Muscle layer of colon (tissue), 2 donors: ENCODE data around the gene THG1L.

Experiments
- H3K27ac ChIP-seq: one replicate; pipeline ENCODE4 v1.7.0; 2013; ENCODE audit warnings: low read depth, mild to moderate bottlenecking, low read length, moderate library complexity
- H3K27me3 ChIP-seq, 2 donors: one replicate each; pipeline ENCODE4 v1.7.0; 2013; ENCODE audit warnings: low read length in 2 of 2, mild to moderate bottlenecking in 2 of 2; ENCODE audit not compliant: insufficient read depth in 2 of 2, control insufficient read depth in 1 of 2
- H3K36me3 ChIP-seq: one replicate; pipeline ENCODE4 v1.7.0; 2013; ENCODE audit warnings: mild to moderate bottlenecking, low read length; ENCODE audit not compliant: insufficient read depth
- H3K4me1 ChIP-seq: one replicate; pipeline ENCODE4 v1.7.0; 2013; ENCODE audit warnings: mild to moderate bottlenecking, low read length; ENCODE audit not compliant: insufficient read depth
- H3K4me3 ChIP-seq, 2 donors: one replicate each; pipeline ENCODE4 v1.7.0; 2013; ENCODE audit warnings: low read length in 2 of 2, low read depth in 1 of 2, mild to moderate bottlenecking in 1 of 2, moderate library complexity in 1 of 2
- H3K9ac ChIP-seq: one replicate; pipeline ENCODE4 v1.7.0; 2013; ENCODE audit warnings: low read length
- H3K9me3 ChIP-seq: one replicate; pipeline ENCODE4 v1.7.0; 2013; ENCODE audit warnings: mild to moderate bottlenecking, low read length
- donor health status: abdominal sarcoma.
- donor health status: Adenocarcinoma of cecum.

The THG1L gene

GRCh38 chr5:157764531-157764930 is 33.3 kb downstream of the THG1L start:
- Histone ChIP-seq H3K27me3 (no peaks in the 10 kb centered on the region), H3K9me3 (no peaks in the 10 kb centered on the region), H3K4me3 (no peak overlapping the region), H3K9ac (no peak overlapping the region), H3K27ac (no peak overlapping the region), H3K36me3 (no peaks in the 10 kb centered on the region), H3K4me1 (no peaks in the 10 kb centered on the region)

- no peaks in the 10 kb centered on the region for H3K36me3 ChIP-seq
- H3K9ac ChIP-seq, result no peak overlapping the region
- no peak overlapping the region for H3K4me3 ChIP-seq
- no peaks in the 10 kb centered on the region for H3K9me3 ChIP-seq
- no peak overlapping the region for H3K27ac ChIP-seq
- no peaks in the 10 kb centered on the region for H3K4me1 ChIP-seq
- H3K27me3 ChIP-seq, result no peaks in the 10 kb centered on the region
Measured at GRCh38 chr5:157766442-157766841, 35.2 kb downstream of the THG1L start.

GRCh38 chr5:157766902-157767301 is 35.7 kb downstream of the THG1L start:
- H3K36me3 ChIP-seq, result no peaks in the 10 kb centered on the region
- no peaks in the 10 kb centered on the region for H3K27me3 ChIP-seq
- no peak overlapping the region for H3K9ac ChIP-seq
- no peak overlapping the region for H3K4me3 ChIP-seq
- no peak overlapping the region for H3K27ac ChIP-seq
- no peaks in the 10 kb centered on the region for H3K4me1 ChIP-seq
- H3K9me3 ChIP-seq, result no peaks in the 10 kb centered on the region

GRCh38 chr5:157767689-157768088 is 36.5 kb downstream of the THG1L start:
- Histone ChIP-seq H3K36me3 (no peaks in the 10 kb centered on the region), H3K4me1 (no peaks in the 10 kb centered on the region), H3K9me3 (no peaks in the 10 kb centered on the region), H3K9ac (no peak overlapping the region), H3K27me3 (no peaks in the 10 kb centered on the region), H3K27ac (no peak overlapping the region), H3K4me3 (no peak overlapping the region)

GRCh38 chr5:157770665-157771064 is 39.4 kb downstream of the THG1L start:
- no peaks in the 10 kb centered on the region for H3K4me1 ChIP-seq
- no peaks in the 10 kb centered on the region for H3K9me3 ChIP-seq
- H3K27me3 ChIP-seq, result no peaks in the 10 kb centered on the region
- H3K9ac ChIP-seq, result no peak overlapping the region
- no peaks in the 10 kb centered on the region for H3K36me3 ChIP-seq
- H3K4me3 ChIP-seq, result no peak overlapping the region
- H3K27ac ChIP-seq, result no peak overlapping the region

- Histone ChIP-seq H3K36me3 (no peaks in the 10 kb centered on the region), H3K9me3 (no peaks in the 10 kb centered on the region), H3K27me3 (no peaks in the 10 kb centered on the region), H3K9ac (no peak overlapping the region), H3K4me1 (no peaks in the 10 kb centered on the region), H3K4me3 (no peak overlapping the region), H3K27ac (no peak overlapping the region)
Measured at GRCh38 chr5:157772127-157772526, 40.9 kb downstream of the THG1L start.

GRCh38 chr5:157778121-157778805 is 47.0 kb downstream of the THG1L start:
- Histone ChIP-seq H3K9ac (no peak overlapping the region), H3K36me3 (no peaks in the 10 kb centered on the region), H3K27me3 (no peaks in the 10 kb centered on the region), H3K4me3 (no peak overlapping the region), H3K4me1 (no peaks in the 10 kb centered on the region), H3K27ac (no peak overlapping the region), H3K9me3 (no peaks in the 10 kb centered on the region)

GRCh38 chr5:157779221-157779620 is 48.0 kb downstream of the THG1L start:
- H3K27ac ChIP-seq, result no peak overlapping the region
- no peaks in the 10 kb centered on the region for H3K9me3 ChIP-seq
- H3K4me3 ChIP-seq, result no peak overlapping the region
- no peaks in the 10 kb centered on the region for H3K27me3 ChIP-seq
- H3K4me1 ChIP-seq, result no peaks in the 10 kb centered on the region
- H3K36me3 ChIP-seq, result peaks cover 1% of the 10 kb centered on the region
- H3K9ac ChIP-seq, result no peak overlapping the region

- Histone ChIP-seq H3K4me3 (no peak overlapping the region), H3K4me1 (no peaks in the 10 kb centered on the region), H3K36me3 (peaks cover 23% of the 10 kb centered on the region), H3K27me3 (no peaks in the 10 kb centered on the region), H3K9me3 (no peaks in the 10 kb centered on the region), H3K27ac (no peak overlapping the region), H3K9ac (no peak overlapping the region)
Measured at GRCh38 chr5:157785801-157786200, 54.6 kb downstream of the THG1L start.
